Lower leg skin (tissue), 3 donors: ENCODE measurements around the gene PPP2R2B.

Experiments used
- CTCF ChIP-seq, 3 donors: fragments of 450-650 bp; IDR thresholded peaks; one replicate each; pipeline ENCODE4 v1.5.1; 2016; ENCODE audit warnings: antibody characterized with exemption in 3 of 3, mild to moderate bottlenecking in 3 of 3, moderate library complexity in 2 of 3
- POLR2A ChIP-seq, 2 donors: fragments of 450-650 bp; IDR thresholded peaks; one replicate each; pipeline ENCODE4 v1.6.1; 2016 to 2017; ENCODE audit warnings: antibody characterized with exemption in 2 of 2, mild to moderate bottlenecking in 1 of 2, moderate library complexity in 1 of 2

GRCh38 chr5:146880966-146881365, 2.4 kb upstream of the PPP2R2B start:
- TF ChIP-seq POLR2A (IDR thresholded peaks at IDR 0.05) (no peak), CTCF (IDR thresholded peaks at IDR 0.05) (no peak)
